ENCODE results near the gene SHH.

SHH gene

DNA sequence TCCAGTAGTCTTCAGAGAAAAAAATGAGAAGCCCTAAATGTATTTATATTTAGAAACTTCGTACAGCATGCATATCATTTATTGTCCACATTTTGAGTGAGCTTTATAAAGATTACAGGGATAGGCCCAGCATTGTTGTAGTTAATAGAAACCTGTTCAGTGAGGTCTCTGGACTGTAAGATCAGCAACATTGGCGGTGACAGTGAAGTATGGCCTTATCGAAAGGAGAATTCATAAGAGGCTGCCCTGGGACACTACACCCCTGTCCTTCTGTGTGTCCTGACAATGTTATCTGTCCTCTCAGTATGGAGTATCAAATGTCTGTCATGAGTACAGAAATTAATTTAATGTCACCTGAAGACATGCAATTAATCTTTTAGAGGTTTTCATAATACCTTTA is 57.2 kb downstream of the SHH start:
- FAIRE-seq: no peak
- no peak for DNase-seq (ENCODE audit: insufficient read length, low spot score)

DNA sequence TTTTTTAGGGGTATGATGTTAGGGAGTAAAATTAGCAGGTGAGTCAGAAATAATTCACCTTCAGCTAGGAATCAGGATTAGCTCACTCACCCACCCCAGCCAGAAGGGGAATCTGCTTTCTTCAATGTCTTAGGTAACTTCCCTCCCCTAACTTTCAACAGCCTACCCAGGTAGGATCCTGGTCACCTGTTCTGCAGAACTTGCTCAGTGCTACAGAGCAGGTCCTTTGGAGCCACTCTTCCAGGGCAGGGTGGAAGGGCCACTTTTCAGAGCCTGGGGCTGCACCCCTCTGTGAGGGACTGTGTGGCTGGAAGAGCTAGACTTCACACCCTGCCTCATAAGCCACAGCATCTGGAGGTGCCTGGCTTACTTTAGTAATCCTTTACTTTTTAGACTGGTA is 58.1 kb downstream of the SHH start:
- DNase-seq (ENCODE audit: insufficient read length, low spot score) (no peak), FAIRE-seq (no peak)
- TF ChIP-seq POLR2A (IDR thresholded peaks at IDR 0.05; ENCODE audit: low read depth, low read length): no peak

More for the DNA sequence above, 57.2 kb downstream of the SHH start:
- TF ChIP-seq POLR2A (IDR thresholded peaks at IDR 0.05; ENCODE audit: low read depth, low read length): no peak

DNA sequence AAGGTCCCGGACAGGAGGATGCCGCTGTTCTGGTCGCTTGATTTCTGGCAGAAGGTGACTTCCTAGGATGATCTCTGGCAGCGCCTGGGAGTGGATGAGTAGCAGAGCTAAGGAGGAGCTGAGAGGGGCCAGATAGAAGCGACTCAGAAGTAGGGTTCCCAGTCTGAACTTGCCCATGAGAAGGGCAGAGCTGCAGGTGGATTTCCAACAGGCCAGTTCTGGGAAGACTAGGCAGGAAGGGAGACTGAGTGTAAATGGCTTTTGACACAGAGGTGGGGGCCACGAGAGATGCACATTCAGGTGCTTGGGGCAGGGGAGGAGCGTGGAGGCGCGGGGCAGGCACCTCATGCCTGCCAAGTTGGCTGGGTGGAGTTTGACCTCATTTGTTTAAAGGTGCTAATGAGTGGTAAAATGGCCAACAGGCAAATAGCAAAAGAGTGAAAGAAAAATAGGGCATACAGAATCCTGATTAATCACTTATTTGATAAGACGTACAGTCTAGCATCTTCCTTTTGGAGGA is 58.8 kb downstream of the SHH start:
- no peak for TF ChIP-seq POLR2A (IDR thresholded peaks at IDR 0.05; ENCODE audit: low read depth, low read length)
- FAIRE-seq: no peak
- DNase-seq (ENCODE audit: insufficient read length, low spot score): no peak

DNA sequence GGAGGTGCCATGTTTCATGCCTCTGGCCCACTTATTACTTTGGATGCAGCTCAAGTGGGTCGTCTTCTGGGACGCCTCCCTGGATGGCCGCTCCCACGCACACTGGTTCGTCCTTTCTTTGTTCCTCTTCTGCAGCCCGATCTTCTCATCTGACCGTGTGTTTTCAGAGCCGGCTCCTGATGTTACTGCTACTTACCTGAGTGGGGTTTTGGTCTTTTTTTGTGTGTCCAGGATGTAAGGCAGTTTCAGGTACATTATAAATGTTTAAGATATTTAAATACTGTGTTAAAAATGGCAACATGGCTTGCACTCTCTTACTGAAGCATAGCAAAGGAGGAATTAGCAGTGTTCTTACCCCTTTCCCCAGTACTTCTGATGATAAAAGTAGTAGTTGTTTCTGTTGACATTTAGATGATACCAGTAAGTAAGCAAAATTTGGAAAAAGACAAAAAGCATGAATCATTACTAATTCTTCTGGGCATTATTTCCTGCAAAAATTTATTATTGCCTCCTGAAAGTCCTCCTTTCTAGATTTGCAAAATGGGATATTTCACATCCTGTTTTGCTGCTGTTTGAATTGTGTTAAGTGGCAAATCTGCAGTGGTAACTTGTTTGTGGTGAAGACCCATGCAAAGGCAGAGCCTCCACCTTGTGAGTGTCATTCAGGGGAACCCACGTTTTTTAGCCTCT is 59.4 kb downstream of the SHH start:
- FAIRE-seq (no peak), DNase-seq (ENCODE audit: insufficient read length, low spot score) (no peak)
- no peak for TF ChIP-seq POLR2A (IDR thresholded peaks at IDR 0.05; ENCODE audit: low read depth, low read length)

DNA sequence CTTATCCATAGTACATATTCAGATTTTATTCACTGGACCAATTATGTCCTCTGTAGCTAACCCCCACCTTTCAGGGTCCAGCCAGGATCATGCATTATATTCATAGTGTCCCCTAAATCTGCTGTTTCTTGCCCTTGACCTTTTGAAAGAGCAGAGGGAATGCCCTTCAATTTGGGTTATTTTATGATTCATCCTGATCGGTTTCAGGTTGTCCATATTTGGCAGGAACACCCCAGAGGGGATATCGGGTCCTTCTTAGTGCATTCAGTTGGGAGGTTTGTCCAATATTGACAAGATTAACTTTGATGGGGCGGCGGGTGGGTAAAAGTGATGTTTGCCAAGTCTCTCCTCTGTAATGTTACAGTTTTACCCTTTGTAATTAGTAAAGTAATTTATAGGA is 60.9 kb downstream of the SHH start:
- FAIRE-seq: no peak
- no peak for TF ChIP-seq POLR2A (IDR thresholded peaks at IDR 0.05; ENCODE audit: low read depth, low read length)
- DNase-seq (ENCODE audit: insufficient read length, low spot score): no peak

DNA sequence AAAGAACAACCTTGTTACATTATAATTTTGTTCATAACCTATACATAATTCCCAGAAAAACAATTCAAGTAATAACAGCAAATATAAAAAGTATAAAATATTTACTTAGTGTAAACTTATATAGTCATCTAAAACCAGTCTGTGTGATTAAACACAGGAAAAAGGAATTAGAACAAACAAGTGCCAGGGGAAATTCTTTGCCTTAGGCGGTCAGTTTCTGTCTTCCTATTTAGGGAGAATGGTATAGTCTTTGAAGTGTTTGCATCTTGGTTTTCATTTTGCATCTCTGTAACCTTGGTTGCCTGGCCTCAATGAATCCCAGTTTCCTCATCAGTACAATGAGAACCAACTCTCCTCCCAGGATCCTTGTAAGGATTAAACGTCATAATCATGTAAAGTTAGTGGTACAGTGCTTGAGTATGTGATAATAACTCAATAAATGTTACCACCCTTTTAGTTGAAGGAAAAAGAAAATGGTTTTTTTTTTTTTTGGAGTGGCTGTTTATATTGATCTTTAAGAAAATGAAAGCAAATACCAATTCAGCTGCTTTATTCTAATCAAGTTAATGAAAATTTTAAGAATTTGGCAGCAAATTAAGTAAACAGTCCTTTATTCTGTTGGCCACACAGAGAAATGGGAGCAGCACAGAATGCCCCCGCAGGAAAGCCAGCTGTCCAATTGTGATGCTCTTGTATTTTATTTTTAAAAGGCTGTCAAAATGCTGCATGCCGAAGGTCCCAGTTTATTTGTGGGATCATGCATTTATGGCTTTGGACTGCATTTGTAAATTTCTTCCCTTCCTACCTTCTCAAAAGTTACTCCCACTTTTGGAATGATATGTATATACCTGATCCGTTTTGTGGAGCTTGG is 61.8 kb downstream of the SHH start:
- DNase-seq (ENCODE audit: insufficient read length, low spot score): no peak
- TF ChIP-seq POLR2A (IDR thresholded peaks at IDR 0.05; ENCODE audit: low read depth, low read length): no peak
- FAIRE-seq: no peak

Measured in H54 (cell line).